Calu3 (cell line): ENCODE results near the gene MUC6. TPM values are rescaled to one million over a fixed set of nuclear protein-coding genes. Genes with fewer than 3 reads are reported as not detected.

Source experiments
- Bru-seq: library from RNA; stranded (reverse); fragments of 400-500 nt; gene quantifications from one replicate; lab custom pipeline; 2021; lab: Mats Ljungman, UMichigan
- BruChase-seq, 2 experiments: library from RNA; stranded (reverse); fragments of 400-500 nt; gene quantifications; one replicate each; lab custom pipeline; 2021; lab: Mats Ljungman, UMichigan
- BruUV-seq: library from RNA; stranded (reverse); fragments of 400-500 nt; replicated peaks from 2 replicates; lab custom pipeline; 2021; lab: Mats Ljungman, UMichigan
- CTCF ChIA-PET: fragments of 300-600 bp; sonication (Branson Sonifier 250); formaldehyde crosslinking; loops from one replicate; lab custom pipeline; 2022; ENCODE audit warnings: antibody characterized with exemption; lab: Charles Lee
- DNase-seq: peaks from one replicate; pipeline ENCODE4 v3.0.0; 2022
- H3K27ac Mint-ChIP-seq: one replicate; pipeline ENCODE4 v1.8.0; 2022; ENCODE audit warnings: mixed read lengths; ENCODE audit not compliant: unreplicated experiment
- H3K27me3 Mint-ChIP-seq: one replicate; pipeline ENCODE4 v1.8.0; 2022; ENCODE audit warnings: mixed read lengths; ENCODE audit not compliant: unreplicated experiment
- H3K36me3 Mint-ChIP-seq: one replicate; pipeline ENCODE4 v1.8.0; 2022; ENCODE audit warnings: mild to moderate bottlenecking, moderate library complexity, mixed read lengths; ENCODE audit not compliant: insufficient read depth, unreplicated experiment
- H3K4me1 Mint-ChIP-seq: one replicate; pipeline ENCODE4 v1.8.0; 2022; ENCODE audit warnings: mild to moderate bottlenecking, low read depth, mixed read lengths; ENCODE audit not compliant: unreplicated experiment
- H3K4me3 Mint-ChIP-seq: one replicate; pipeline ENCODE4 v1.8.0; 2022; ENCODE audit warnings: mild to moderate bottlenecking, low read depth, moderate library complexity, mixed read lengths; ENCODE audit not compliant: unreplicated experiment
- H3K9me3 Mint-ChIP-seq: one replicate; pipeline ENCODE4 v1.8.0; 2022; ENCODE audit warnings: low read depth, mixed read lengths; ENCODE audit not compliant: unreplicated experiment
- intact Hi-C: fragments of 100-400 bp; cut with micrococcal nuclease; formaldehyde crosslinking; loops from one replicate; pipeline ENCODE4 v1.10.0; 2022; ENCODE audit not compliant: unreplicated experiment
- long read RNA-seq: library from polyadenylated mRNA; stranded (forward); transcript quantifications from one replicate; pipeline ENCODE4 v2.0.0, GENCODE V29; 2022
- total RNA-seq: library from RNA; stranded (reverse); gene quantifications from 2 replicates; pipeline ENCODE4 v1.2.3, GENCODE V29; 2022
- TF ChIP-seq, protein P1 (sequence below): fragments of 200-600 bp; IDR thresholded peaks from one replicate; pipeline ENCODE4 v1.8.0; 2022; ENCODE audit warnings: antibody characterized with exemption; ENCODE audit not compliant: unreplicated experiment

The MUC6 gene, protein sequence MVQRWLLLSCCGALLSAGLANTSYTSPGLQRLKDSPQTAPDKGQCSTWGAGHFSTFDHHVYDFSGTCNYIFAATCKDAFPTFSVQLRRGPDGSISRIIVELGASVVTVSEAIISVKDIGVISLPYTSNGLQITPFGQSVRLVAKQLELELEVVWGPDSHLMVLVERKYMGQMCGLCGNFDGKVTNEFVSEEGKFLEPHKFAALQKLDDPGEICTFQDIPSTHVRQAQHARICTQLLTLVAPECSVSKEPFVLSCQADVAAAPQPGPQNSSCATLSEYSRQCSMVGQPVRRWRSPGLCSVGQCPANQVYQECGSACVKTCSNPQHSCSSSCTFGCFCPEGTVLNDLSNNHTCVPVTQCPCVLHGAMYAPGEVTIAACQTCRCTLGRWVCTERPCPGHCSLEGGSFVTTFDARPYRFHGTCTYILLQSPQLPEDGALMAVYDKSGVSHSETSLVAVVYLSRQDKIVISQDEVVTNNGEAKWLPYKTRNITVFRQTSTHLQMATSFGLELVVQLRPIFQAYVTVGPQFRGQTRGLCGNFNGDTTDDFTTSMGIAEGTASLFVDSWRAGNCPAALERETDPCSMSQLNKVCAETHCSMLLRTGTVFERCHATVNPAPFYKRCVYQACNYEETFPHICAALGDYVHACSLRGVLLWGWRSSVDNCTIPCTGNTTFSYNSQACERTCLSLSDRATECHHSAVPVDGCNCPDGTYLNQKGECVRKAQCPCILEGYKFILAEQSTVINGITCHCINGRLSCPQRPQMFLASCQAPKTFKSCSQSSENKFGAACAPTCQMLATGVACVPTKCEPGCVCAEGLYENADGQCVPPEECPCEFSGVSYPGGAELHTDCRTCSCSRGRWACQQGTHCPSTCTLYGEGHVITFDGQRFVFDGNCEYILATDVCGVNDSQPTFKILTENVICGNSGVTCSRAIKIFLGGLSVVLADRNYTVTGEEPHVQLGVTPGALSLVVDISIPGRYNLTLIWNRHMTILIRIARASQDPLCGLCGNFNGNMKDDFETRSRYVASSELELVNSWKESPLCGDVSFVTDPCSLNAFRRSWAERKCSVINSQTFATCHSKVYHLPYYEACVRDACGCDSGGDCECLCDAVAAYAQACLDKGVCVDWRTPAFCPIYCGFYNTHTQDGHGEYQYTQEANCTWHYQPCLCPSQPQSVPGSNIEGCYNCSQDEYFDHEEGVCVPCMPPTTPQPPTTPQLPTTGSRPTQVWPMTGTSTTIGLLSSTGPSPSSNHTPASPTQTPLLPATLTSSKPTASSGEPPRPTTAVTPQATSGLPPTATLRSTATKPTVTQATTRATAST (N-terminal part only)
- total RNA-seq = 0.73 and 4.6 TPM in 2 replicates
- percentile 38 among the genes with signal in this experiment for Bru-seq, nascent RNA
- BruChase-seq, experiment 1, labeled RNA remaining after a 6-hour chase = percentile 35 among the genes with signal in this experiment
- BruChase-seq, experiment 2, labeled RNA remaining after a 2-hour chase = percentile 23 among the genes with signal in this experiment
- long read RNA-seq, partial matches to known transcripts = 0 of 6 reads
- long read RNA-seq, other reads (novel, unspliced or antisense) = 6 of 6 reads

DNA sequence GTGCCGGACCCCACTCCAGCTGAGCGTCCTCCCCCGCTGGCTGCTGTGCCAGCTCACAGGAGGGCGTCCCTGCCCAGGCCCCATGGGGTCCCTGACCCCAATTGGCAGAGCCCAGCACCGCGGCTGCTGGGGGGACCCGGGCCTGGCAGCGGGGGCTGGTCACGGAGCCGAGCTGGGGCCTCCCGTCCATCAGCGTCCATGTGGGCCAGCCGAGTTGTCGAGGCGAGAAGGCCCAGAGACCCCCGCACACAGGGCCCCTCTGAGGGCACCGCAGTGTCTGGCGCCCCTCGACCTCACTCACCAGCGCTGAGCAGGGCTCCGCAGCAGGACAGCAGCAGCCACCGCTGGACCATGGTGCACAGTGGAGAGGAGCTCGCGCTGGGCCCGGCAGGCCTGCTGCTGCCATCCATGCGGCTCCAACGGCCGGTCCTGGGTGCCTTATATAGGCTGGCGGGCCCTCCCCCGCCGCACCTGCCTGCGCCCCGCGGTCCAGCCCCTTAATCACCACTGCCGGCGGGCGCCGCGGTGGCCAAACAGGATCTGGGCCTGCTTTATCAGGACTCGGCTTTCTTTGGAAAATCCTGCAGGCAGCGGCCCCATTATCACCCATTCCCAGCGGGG is at the start of gene MUC6:
MUC6 (minus strand) TSS at position 416 of the 621 bp plus-strand sequence; CDS start at position 353, 63 bp downstream.
- Mint-ChIP-seq H3K4me3 (no peak within 1 kb of the TSS), H3K36me3 (peaks cover 29% of the 10 kb centered on the region), H3K9me3 (no peaks in the 10 kb centered on the region), H3K27ac (no peak within 1 kb of the TSS), H3K27me3 (no peaks in the 10 kb centered on the region), H3K4me1 (peaks cover 7% of the 10 kb centered on the region)
- CTCF ChIA-PET = interaction anchor here (0.6 kb wide), 1 partner anchor 57 kb away, joined by 3 read pairs; no protein-coding TSS in a partner anchor
- intact Hi-C loops = no loop called here
- TF ChIP-seq, protein P1, sequence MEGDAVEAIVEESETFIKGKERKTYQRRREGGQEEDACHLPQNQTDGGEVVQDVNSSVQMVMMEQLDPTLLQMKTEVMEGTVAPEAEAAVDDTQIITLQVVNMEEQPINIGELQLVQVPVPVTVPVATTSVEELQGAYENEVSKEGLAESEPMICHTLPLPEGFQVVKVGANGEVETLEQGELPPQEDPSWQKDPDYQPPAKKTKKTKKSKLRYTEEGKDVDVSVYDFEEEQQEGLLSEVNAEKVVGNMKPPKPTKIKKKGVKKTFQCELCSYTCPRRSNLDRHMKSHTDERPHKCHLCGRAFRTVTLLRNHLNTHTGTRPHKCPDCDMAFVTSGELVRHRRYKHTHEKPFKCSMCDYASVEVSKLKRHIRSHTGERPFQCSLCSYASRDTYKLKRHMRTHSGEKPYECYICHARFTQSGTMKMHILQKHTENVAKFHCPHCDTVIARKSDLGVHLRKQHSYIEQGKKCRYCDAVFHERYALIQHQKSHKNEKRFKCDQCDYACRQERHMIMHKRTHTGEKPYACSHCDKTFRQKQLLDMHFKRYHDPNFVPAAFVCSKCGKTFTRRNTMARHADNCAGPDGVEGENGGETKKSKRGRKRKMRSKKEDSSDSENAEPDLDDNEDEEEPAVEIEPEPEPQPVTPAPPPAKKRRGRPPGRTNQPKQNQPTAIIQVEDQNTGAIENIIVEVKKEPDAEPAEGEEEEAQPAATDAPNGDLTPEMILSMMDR = no peak
- BruUV-seq = no TSS peak
- DNase-seq = no peak

DNA sequence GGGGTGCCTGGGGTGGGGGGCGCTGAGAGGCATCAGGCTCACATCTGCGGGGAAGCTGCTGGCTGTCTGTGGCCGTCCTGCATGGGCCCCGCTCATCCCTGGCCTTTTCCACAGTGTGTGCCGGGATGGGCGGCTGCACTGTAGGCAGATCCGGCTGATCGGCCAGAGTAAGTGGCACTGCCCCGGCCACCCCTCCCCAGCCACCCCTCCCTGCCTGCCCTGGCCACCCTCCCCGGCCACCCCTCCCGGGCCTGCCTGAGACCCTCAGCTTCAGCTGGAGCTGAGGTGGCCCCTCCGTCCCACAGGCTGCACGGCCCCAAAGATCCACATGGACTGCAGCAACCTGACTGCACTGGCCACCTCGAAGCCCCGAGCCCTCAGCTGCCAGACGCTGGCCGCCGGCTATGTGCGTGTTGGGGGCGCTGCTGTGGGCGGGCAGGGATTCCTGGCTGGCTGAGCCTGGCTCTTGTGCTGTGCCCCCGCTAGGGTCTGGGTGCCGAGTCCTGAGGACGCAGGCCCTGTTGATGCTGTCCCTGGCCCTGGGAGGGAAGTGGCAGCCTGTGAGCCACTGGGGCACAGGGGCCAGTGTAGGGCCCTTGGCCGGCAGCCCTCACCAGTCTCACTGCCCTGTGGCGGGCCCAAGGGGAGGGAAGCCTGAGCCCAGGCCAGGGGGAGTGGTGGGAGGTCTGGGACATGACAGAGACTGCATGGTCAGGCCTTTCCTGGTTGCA is 49.1 kb upstream of the MUC6 start:
- Mint-ChIP-seq H3K4me3 (no peak overlapping the region), H3K9me3 (no peaks in the 10 kb centered on the region), H3K4me1 (no peaks in the 10 kb centered on the region), H3K27ac (no peak overlapping the region), H3K36me3 (no peaks in the 10 kb centered on the region), H3K27me3 (no peaks in the 10 kb centered on the region)
- intact Hi-C loops = no loop called here
- no peak for DNase-seq
- TF ChIP-seq, protein P1 = no peak
- BruUV-seq = no TSS peak
- CTCF ChIA-PET = interaction anchor here (1.2 kb wide), 1 partner anchor 148 kb away, joined by 3 read pairs; no protein-coding TSS in a partner anchor

DNA sequence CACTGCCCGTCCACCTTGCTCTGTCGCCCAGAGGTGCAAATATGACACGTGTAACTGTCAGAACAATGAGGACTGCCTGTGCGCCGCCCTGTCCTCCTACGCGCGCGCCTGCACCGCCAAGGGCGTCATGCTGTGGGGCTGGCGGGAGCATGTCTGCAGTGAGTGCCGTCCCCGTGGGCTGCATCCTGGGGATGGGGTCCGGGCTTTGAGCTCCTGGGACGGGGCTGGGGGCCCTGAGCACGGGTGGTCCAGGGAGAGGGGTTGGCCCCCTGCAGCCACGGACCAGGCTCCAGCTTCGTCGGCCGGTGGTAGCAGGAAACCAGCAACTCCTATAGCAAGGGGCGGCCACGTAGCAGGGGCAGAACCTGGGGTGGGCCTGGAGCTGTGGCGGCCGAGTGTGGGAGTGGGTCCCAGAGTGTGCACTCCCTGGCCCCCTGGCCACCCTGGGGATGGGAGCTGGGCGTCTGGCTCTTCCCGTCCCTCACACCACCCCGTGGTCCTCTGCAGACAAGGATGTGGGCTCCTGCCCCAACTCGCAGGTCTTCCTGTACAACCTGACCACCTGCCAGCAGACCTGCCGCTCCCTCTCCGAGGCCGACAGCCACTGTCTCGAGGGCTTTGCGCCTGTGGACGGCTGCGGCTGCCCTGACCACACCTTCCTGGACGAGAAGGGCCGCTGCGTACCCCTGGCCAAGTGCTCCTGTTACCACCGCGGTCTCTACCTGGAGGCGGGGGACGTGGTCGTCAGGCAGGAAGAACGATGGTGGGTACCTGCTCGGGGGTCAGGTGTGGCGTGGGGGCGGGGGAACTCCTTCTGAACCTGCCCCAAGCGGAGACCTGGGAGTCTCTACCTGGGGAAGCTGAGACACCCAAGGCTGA is 48.3 kb upstream of the MUC6 start:
- Mint-ChIP-seq H3K36me3 (no peaks in the 10 kb centered on the region), H3K27ac (no peak overlapping the region), H3K27me3 (no peaks in the 10 kb centered on the region), H3K4me3 (no peak overlapping the region), H3K4me1 (no peaks in the 10 kb centered on the region), H3K9me3 (no peaks in the 10 kb centered on the region)
- CTCF ChIA-PET = interaction anchor here (0.8 to 1.2 kb wide), 2 partner anchors 11 to 147 kb away, joined by 3 read pairs; partner anchors contain the start of gene MUC2
- no peak for DNase-seq
- TF ChIP-seq, protein P1 = no peak
- intact Hi-C loops = no loop called here
- no TSS peak for BruUV-seq
